Measurements from ENCODE around the gene MINDY2. TPM values are rescaled to one million over a fixed set of nuclear protein-coding genes. Genes with fewer than 3 reads are reported as not detected.

The MINDY2 gene
- total and polyA plus RNA-seq, 10 of the 15 experiments (the other 5 are each of a cell fraction or from before 2014, with no cell fraction given), result 0.73 to 9.4 (median 3.3) TPM

DNA sequence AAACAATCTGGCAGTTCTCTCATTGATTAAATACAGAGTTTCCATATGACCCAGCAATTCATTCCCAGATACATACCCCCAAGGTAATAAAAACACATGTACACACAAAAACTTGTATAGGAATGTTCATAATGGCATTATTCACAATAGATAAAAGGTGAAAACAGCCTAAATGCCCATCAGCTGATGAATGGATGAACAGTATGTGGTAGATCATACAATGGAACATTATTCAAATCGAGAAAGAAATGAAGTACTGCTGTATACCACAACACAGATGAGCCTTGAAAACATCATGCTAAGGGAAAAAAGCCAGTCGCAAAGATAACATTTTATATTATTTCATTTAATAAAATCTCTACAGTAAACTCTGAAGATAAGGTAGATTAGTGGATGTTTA, 91.2 kb downstream of the MINDY2 start:
- no peak overlapping the region for H3K4me2 ChIP-seq (ENCODE audit: control insufficient read depth, insufficient read depth)
- ChIA-PET CTCF (interaction anchor here (1.5 kb wide), 1 partner anchor 634 kb away, joined by 3 read pairs; no protein-coding TSS in a partner anchor), SMC1A (ENCODE audit: uncharacterized antibody, unreplicated experiment) (interaction anchor here (0.8 kb wide), 1 partner anchor 9 kb away, joined by 5 read pairs; no protein-coding TSS in a partner anchor), RAD21 (ENCODE audit: unreplicated experiment) (no interaction called here), POLR2A (no interaction called here)
- no peaks in the 10 kb centered on the region for H3K79me2 ChIP-seq (ENCODE audit: control insufficient read depth, insufficient read depth, low read length)
- no TSS peak for BruUV-seq (replicated peaks)
- H3K4me3 ChIP-seq, result no peak overlapping the region
- H3K27me3 ChIP-seq (replicated peaks in 1 of 2; ENCODE audit: control insufficient read depth in 2 of 2, insufficient read depth in 2 of 2, low read length in 1 of 2), result no peaks in the 10 kb centered on the region
- 93% methylated on average over 2 of the region's 2 CpGs for WGBS (ENCODE audit: insufficient coverage, insufficient replicate concordance, low lambda C conversion rate, missing lambda C conversion rate)
- ATAC-seq (no peak), DNase-seq (ENCODE audit: low read depth, low spot score) (no peak), FAIRE-seq (no peak)
- no peak overlapping the region for H2AFZ ChIP-seq (ENCODE audit: control insufficient read depth, low read depth, low read length)
- in situ Hi-C loops (cut with MboI) (no loop called here), intact Hi-C loops (cut with micrococcal nuclease; ENCODE audit: unreplicated experiment) (no loop called here)
- H3K9me3 ChIP-seq (replicated peaks; ENCODE audit: control insufficient read depth, insufficient read depth, low read length), result no peaks in the 10 kb centered on the region
- no peak overlapping the region for H3K27ac ChIP-seq (ENCODE audit: control insufficient read depth, insufficient read depth)
- H3K36me3 ChIP-seq (ENCODE audit: control insufficient read depth in 2 of 2, insufficient read depth in 2 of 2, low read length in 1 of 2), result no peaks in the 10 kb centered on the region
- no peak overlapping the region for H3K9ac ChIP-seq (ENCODE audit: control insufficient read depth, insufficient read depth, low read length)
- H3K4me1 ChIP-seq (ENCODE audit: control insufficient read depth, insufficient read depth, low read length), result no peaks in the 10 kb centered on the region
- H4K20me1 ChIP-seq (ENCODE audit: control insufficient read depth, insufficient read depth), result no peaks in the 10 kb centered on the region
- no peak for TF ChIP-seq ZNF207 (IDR thresholded peaks at IDR 0.05; ENCODE audit: borderline replicate concordance)
- TF ChIP-seq, protein P1, sequence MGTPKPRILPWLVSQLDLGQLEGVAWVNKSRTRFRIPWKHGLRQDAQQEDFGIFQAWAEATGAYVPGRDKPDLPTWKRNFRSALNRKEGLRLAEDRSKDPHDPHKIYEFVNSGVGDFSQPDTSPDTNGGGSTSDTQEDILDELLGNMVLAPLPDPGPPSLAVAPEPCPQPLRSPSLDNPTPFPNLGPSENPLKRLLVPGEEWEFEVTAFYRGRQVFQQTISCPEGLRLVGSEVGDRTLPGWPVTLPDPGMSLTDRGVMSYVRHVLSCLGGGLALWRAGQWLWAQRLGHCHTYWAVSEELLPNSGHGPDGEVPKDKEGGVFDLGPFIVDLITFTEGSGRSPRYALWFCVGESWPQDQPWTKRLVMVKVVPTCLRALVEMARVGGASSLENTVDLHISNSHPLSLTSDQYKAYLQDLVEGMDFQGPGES (IDR thresholded peaks at IDR 0.05), result no peak
- no peak for TF ChIP-seq BRCA1 (IDR thresholded peaks at IDR 0.05; ENCODE audit: low read depth, low read length)
- TF ChIP-seq KDM1A (IDR thresholded peaks at IDR 0.05; ENCODE audit: borderline replicate concordance), result no peak
- TF ChIP-seq, protein P2, sequence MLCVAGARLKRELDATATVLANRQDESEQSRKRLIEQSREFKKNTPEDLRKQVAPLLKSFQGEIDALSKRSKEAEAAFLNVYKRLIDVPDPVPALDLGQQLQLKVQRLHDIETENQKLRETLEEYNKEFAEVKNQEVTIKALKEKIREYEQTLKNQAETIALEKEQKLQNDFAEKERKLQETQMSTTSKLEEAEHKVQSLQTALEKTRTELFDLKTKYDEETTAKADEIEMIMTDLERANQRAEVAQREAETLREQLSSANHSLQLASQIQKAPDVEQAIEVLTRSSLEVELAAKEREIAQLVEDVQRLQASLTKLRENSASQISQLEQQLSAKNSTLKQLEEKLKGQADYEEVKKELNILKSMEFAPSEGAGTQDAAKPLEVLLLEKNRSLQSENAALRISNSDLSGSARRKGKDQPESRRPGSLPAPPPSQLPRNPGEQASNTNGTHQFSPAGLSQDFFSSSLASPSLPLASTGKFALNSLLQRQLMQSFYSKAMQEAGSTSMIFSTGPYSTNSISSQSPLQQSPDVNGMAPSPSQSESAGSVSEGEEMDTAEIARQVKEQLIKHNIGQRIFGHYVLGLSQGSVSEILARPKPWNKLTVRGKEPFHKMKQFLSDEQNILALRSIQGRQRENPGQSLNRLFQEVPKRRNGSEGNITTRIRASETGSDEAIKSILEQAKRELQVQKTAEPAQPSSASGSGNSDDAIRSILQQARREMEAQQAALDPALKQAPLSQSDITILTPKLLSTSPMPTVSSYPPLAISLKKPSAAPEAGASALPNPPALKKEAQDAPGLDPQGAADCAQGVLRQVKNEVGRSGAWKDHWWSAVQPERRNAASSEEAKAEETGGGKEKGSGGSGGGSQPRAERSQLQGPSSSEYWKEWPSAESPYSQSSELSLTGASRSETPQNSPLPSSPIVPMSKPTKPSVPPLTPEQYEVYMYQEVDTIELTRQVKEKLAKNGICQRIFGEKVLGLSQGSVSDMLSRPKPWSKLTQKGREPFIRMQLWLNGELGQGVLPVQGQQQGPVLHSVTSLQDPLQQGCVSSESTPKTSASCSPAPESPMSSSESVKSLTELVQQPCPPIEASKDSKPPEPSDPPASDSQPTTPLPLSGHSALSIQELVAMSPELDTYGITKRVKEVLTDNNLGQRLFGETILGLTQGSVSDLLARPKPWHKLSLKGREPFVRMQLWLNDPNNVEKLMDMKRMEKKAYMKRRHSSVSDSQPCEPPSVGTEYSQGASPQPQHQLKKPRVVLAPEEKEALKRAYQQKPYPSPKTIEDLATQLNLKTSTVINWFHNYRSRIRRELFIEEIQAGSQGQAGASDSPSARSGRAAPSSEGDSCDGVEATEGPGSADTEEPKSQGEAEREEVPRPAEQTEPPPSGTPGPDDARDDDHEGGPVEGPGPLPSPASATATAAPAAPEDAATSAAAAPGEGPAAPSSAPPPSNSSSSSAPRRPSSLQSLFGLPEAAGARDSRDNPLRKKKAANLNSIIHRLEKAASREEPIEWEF (IDR thresholded peaks at IDR 0.05; ENCODE audit: insufficient replicate concordance, low read depth, low read length), result no peak
- TF ChIP-seq, protein P3, sequence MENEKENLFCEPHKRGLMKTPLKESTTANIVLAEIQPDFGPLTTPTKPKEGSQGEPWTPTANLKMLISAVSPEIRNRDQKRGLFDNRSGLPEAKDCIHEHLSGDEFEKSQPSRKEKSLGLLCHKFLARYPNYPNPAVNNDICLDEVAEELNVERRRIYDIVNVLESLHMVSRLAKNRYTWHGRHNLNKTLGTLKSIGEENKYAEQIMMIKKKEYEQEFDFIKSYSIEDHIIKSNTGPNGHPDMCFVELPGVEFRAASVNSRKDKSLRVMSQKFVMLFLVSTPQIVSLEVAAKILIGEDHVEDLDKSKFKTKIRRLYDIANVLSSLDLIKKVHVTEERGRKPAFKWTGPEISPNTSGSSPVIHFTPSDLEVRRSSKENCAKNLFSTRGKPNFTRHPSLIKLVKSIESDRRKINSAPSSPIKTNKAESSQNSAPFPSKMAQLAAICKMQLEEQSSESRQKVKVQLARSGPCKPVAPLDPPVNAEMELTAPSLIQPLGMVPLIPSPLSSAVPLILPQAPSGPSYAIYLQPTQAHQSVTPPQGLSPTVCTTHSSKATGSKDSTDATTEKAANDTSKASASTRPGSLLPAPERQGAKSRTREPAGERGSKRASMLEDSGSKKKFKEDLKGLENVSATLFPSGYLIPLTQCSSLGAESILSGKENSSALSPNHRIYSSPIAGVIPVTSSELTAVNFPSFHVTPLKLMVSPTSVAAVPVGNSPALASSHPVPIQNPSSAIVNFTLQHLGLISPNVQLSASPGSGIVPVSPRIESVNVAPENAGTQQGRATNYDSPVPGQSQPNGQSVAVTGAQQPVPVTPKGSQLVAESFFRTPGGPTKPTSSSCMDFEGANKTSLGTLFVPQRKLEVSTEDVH (IDR thresholded peaks at IDR 0.05; ENCODE audit: low read depth, partially characterized antibody), result no peak
- no peak for TF ChIP-seq ZSCAN29 (IDR thresholded peaks at IDR 0.05)
- no peak for TF ChIP-seq NFIC (IDR thresholded peaks at IDR 0.05; ENCODE audit: low read depth, low read length)
- no peak for TF ChIP-seq EED (IDR thresholded peaks at IDR 0.05; ENCODE audit: low read depth)
- no peak for TF ChIP-seq WRNIP1 (IDR thresholded peaks at IDR 0.05; ENCODE audit: borderline replicate concordance, low read depth, low read length)
- TF ChIP-seq ETV6 (conservative IDR thresholded peaks at IDR 0.05 in 1 of 2, IDR thresholded peaks at IDR 0.05 in 1 of 2; ENCODE audit: borderline replicate concordance in 1 of 2, low read depth in 1 of 2), result no peak
- TF ChIP-seq EP300 (IDR thresholded peaks at IDR 0.05; ENCODE audit: borderline replicate concordance in 1 of 2, control insufficient read depth in 1 of 2, low read depth in 2 of 2, low read length in 2 of 2), result no peak
- TF ChIP-seq, protein P4, sequence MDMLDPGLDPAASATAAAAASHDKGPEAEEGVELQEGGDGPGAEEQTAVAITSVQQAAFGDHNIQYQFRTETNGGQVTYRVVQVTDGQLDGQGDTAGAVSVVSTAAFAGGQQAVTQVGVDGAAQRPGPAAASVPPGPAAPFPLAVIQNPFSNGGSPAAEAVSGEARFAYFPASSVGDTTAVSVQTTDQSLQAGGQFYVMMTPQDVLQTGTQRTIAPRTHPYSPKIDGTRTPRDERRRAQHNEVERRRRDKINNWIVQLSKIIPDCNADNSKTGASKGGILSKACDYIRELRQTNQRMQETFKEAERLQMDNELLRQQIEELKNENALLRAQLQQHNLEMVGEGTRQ (IDR thresholded peaks at IDR 0.05; ENCODE audit: borderline replicate concordance, low read depth, low read length), result no peak
- TF ChIP-seq IKZF1 (conservative IDR thresholded peaks at IDR 0.05), result no peak
- TF ChIP-seq POLR2AphosphoS5 (IDR thresholded peaks at IDR 0.05; ENCODE audit: low read length), result no peak

All from GM12878 (cell line).